HG03575 (cell line): Measurements from ENCODE around the gene ZBTB48.
"Not testable (repeated sequence)": the region's sequence is repeated elsewhere in the genome, so short reads cannot be mapped to it uniquely, and the experiment has no call there.

Experiments used
- ATAC-seq: cut with Tn5 transposase; IDR thresholded peaks from one replicate; pipeline ENCODE4 v1.9.1; 2021; ENCODE audit not compliant: unreplicated experiment, insufficient number of reproducible peaks, low FRiP score; ENCODE audit errors: extremely low read depth

Gene ZBTB48

DNA sequence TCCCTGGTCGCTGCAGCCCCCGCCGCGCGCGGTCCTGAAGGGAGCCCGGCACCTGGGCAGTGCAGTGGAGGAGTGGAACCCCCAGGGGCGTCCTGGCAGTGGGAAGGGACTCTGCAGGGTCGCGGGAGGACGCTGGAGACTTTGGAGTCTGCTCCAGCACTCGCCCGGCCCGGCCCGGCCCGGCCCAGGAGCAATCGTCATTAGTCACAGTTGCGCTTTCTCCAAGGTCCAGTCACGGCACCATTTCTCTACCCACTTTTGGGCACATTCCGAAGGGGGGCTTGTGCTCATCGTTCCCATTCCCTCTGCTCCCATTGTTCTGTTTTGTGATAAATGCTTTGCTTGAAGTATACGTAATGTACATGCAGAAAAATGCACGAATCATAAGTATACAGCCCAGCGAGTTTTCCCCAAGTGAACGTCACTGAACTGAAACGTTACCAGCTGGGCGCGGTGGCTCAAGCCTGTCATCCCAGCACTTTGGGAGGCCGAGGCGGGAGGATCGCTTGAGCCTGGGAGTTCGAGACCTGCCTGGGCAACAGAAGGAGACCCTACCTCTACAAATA, 45.9 kb downstream of the ZBTB48 start:
- ATAC-seq = no peak

DNA sequence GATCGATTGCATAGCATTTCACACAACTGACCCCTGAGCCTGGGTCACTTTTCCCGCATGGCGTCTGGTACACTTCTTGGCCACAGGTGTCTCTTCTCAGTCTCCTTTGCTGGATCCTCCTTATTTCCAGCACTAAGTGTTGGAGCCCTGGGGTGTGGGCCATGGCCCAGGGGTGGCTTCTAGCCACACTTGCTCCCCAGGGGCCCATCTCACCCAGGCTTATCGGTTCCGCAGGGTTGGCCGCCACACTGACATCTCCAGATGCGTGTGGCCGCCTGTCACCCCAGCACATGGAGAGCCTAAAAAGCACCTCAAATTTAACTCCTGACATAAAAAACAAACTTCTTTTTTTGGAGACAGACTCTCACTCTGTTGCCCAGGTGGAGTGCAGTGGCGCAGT, 47.2 kb downstream of the ZBTB48 start:
- ATAC-seq = no peak

DNA sequence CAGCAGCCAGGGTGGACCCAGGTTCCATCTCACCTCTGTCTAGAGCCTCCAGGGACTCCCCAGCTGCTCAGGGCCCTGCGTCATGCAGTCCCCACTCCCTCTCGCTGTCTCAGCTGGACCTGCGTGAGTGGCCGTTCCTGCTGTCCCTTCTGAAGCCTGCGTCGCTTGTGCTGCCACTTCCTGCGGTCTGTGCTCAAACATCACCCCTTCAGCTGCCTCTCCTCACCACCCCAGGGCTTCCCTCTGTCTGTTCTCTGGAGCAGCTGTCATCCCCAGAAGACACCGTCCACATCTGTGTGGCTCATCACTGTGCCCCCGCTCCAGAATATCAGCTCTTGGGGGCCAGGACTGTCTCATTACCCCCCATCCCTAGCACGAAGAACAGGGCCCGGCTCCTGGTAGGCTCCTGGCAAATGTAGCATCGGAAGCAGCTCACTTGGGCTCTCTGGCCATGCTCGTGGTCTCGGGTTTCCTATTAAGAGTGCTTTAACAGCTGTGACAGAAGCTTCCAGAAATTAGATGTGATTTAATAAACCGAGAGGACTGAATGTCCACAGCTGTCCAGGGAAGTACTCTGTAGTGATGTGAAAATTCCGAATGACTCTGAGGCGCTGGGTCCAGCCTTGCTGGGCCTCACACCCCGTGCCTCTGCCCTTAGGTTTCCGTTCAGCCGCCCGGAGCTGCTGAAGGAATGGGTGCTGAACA, 48.2 kb downstream of the ZBTB48 start:
- ATAC-seq = no peak

DNA sequence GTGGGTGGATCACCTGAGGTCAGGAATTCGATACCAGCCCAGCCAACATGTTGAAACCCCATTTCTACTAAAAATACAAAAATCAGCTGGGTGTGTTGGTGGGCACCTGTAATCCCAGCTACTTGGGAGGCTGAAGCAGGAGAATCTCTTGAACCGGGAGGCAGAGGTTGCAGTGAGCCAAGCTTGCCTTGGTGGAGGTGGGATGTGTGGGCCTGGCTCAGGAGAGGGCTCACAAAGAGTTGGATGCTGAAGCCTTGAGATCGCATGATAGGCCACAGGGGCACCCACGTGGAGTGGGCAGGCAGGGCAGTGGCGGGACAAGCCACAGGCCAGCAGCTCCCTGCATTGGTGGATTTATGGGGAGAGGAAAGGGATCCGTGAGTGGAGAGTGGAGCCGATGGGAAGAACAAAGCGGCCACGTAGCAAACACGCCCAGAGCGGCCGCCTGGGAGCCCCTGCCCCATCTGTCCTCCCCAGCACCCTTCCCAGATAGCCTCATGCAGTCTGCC, 49.2 kb downstream of the ZBTB48 start:
- no peak for ATAC-seq

DNA sequence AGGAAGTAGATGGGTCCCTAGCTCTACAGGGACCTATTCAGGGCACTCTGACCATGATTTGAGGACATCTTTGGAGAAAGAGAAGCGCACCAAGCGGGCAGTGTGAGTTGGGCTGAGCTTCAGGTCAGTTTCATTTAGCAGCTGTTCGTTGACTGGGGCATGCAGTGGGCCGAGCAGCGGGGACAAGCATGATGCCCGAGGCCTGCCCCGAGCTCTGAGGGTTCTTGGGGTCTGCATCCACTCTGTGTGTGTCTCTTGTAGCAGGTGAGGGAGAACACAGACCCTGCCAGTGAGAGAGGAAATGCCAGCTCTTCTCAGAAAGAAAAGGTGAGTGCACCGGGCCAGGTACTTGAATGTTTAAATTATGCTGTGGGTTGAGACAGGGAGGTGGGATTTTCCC, 50.2 kb downstream of the ZBTB48 start:
- no peak for ATAC-seq

DNA sequence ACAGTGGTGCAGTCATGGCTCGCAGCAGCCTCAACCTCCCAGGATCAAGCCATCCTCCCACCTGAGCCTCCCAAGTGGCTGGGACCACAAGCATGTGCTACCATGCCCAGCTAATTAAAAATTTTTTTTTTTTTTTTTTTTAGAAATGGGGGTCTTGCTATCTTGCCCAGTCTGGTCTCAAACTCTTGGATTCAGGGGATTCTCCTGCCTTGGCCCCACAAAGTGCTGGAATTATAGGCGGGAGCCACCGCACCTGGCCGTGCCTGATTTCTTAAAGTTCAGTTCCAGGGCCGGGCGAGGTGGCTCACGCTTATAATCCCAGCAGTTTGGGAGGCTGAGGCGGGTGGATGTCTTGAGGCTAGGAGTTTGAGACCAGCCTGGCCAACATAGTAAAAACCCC, 51.3 kb downstream of the ZBTB48 start:
- ATAC-seq = no peak

DNA sequence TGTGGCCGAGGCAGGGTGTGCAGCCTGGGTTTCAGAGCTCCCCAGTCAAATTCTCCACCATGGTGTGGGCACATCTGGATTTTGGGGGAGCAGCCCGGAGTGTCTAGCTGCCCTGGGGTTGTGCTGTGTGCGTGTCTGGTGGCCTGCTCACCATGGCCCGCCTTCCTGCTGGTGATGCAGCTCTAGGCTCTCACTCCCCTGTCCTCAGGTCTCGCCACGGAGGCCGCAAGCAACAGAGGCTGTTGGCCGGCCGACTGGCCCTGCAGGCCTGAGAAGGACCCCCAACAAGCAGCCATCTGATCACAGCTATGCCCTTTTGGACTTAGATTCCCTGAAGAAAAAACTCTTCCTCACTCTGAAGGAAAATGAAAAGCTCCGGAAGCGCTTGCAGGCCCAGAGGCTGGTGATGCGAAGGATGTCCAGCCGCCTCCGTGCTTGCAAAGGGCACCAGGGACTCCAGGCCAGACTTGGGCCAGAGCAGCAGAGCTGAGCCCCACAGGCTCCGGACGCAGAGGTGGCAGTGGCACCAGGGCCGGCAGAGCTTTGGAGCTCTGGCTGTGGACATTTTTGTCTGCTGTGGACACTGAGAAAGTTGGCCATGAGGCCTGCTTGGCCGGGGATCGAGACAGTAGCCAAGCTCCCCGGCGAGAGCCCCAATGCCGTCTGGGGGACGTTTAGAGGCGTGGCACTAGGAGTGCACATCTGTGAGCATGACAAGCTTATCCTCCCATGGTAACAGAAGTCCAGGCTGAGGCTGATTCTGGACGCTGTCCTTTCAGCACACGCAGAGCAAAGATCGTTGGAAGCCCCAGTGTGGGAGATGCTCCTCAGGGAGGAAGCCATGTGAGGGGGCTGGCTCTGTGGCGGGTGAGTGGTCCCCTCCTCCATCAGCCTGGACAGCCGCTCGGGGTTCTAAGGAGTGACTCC, 53.1 kb downstream of the ZBTB48 start:
- ATAC-seq = no peak

DNA sequence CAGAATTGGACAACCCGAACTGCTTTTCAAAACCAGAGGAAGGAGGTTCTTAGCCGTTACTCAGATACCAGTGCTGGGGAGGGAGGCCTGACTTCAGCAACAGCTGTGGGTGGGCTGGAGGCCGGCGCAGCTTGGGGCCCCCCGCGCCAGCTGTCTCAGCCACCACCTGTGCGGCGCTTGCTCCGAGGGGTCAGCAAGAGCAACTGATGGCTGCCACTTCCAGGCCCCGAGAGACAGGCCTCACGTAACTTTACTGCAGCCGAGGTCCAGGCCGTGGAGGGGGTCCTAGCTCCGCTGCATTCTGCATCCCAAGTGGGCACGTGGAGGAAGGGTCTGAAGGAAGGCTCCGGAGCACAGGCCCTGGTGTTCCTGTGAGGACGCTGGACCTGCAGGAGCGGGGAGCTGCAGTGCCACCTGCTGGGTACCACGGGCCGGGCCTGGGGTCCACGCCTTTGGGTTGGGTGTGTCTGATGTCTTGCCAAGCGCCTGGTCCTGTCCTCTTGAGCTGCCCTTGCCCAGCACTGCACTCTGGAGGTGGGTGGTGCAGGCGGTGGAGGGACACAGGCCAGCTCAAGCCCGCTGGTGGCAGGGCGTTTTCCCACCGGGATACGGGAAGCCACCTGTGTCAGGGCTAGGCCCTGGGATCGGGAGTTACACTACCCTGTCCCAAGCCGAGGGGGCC, 54.7 kb downstream of the ZBTB48 start:
- no peak for ATAC-seq

DNA sequence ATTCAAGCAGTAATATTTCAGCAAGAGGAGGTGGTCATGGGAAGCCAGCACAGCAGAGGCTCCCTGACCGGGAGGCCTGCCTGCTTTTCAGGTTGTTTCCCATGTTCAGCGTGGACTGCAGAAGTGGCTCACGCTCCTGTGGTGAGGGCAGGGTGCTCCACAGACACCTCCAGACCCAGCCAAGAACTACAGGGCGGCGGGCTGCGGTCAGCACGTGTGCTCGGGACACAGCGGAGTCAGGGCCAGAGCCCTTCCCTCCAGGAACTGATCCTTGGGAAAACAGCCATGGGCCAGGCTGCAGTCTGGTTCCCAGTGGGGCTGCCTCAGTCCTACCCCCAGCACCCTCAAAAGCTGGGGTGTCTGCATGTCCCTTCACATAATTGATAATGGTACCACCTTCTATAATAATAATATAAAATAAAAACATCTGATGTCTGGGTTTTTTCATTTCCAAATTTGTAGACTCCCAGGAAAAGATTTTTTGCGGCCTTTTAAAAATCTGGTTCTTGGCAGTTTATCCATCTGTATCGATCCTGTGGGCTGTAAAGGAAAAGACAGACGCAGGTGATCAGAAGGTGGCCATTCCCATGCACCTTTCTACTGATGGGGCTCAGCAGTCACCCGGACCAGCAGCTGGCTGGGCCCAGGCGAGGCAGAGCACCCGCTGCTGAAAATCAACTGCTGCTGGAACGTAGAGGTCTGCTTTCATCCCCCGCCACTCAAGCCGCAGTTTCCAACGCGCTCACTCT, 55.5 kb downstream of the ZBTB48 start:
- ATAC-seq = no peak

DNA sequence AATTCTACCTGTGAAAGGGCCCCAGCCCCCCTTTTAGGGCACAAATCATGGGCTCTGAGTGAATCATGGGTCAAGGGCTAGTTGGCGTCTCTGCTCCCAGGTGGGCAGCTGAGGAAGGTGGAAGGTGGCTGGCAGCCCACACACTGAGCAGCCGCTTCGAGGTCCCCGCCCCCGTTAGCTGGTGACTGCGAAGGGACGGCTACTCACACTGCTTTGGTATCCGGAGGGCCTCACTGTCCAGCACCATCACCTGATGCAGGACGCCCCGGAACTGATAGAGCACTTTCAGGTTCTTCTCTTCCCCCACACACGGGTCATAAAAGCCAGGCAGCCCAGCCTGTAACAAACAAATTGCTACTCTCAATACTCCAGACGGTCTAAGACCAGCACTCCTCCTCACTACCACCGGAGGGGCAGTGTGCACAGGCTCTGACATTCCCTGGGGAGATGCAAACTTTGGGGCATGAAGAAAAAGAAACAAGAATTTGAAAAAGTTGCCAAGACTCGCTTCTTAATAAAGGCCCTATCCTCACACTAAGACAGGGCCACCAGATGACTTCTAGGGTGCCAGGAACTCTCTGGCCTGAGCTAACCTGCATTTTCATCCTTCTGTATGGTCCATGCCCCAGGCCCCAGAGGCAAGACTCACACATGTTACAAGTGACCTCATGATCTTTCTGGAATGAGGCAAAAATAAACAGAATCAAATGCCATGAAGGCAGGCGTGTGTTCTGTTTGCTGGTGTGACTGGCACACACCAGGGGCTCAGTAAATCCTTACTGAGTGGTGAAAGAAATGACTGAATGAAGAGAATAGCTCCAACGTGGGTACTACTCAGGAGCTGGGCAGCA, 56.3 kb downstream of the ZBTB48 start:
- no peak for ATAC-seq

DNA sequence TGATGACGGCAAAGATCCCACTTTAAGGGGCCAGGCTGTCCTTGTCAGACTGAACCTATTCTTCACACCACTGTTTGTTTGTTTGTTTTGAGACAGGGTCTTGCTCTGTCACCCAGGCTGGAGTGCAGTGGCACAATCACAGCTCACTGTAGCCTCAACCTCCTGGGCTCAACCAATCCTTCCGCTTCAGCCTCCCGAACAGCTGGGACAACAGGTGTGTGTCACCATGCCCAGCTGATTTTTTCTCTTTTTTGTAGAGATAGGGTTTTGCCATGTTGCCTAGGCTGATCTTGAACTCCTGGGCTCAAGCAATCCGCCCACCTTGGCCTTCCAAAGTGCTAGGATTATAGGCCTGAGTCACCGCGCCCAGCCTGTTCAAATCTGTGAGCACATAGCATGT, 57.0 kb downstream of the ZBTB48 start:
- ATAC-seq = not testable (repeated sequence)

DNA sequence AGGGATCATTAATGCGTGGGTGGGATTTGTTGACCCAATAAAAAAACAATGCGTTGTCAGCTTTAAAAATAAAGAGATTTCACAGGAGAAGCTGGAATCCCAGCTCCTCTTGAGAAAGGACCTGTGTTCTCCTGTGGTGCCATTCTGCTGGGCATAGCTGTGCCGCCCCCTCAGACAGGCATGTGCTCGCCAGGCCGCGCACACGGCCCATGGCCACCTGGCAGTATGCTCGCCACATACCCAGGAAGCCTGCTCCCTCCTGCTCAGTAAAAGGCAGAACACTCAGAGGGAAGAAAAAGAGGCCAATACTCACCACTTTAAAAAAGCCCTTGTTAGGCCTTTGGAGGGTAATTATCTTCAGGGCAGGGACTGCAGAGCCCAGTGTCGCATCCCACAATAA, 58.0 kb downstream of the ZBTB48 start:
- ATAC-seq = no peak

DNA sequence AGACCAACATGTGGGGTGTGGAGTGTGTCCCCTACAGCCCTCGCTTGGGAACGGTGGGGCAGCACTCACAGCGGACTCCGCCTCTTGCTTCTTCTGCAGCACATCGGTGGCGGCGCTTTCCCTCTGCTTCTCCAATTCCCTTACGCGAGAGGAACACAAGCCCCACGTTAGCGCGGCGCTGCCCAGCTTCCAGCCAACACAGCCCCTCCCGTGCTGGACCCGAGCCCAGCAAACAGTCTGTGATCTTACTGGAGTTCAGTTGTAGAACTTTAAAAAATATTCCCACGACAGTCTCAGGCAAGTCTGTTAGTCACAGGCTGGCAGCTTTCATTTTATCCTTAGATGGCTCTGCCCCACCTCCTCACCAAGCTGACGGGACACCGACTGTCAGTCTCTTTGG, 58.4 kb downstream of the ZBTB48 start:
- ATAC-seq = no peak
